Gastrocnemius medialis (tissue), 4 donors: Measurements from ENCODE around the gene LMCD1. TPM values are rescaled to one million over a fixed set of nuclear protein-coding genes. Genes with fewer than 3 reads are reported as not detected.

Experiments
- ATAC-seq, 2 donors: fragments of 150-250 bp; one replicate each; pipeline ENCODE4 v1.9.1; 2016
- DNase-seq, 2 donors: peaks; one replicate each; pipeline ENCODE4 v3.0.0-alpha.2; 2019
- H3K27ac ChIP-seq, 4 donors: fragments of 200-600 bp; sonication (generic); 1 replicate in 1 of 4; 2 replicates in 3 of 4; pipeline ENCODE4 v1.5.1; 2016 to 2018; ENCODE audit warnings: mild to moderate bottlenecking in 2 of 4, moderate library complexity in 1 of 4
- H3K27me3 ChIP-seq, 3 donors: fragments of 200-600 bp; sonication (generic) in 2 of 3; 1 replicate in 1 of 3; 2 replicates in 2 of 3; pipeline versions ENCODE4 v1.5.1 to v1.6.0; 2016 to 2019; ENCODE audit warnings: mild to moderate bottlenecking in 1 of 3, moderate library complexity in 1 of 3
- H3K36me3 ChIP-seq, 2 donors: fragments of 200-600 bp; sonication (generic) in 1 of 2; one replicate each; pipeline ENCODE4 v1.5.1; 2017 to 2018
- H3K4me1 ChIP-seq, 2 donors: fragments of 200-600 bp; sonication (generic) in 1 of 2; one replicate each; pipeline ENCODE4 v1.5.1; 2016 to 2017; ENCODE audit warnings: mild to moderate bottlenecking in 2 of 2
- H3K4me3 ChIP-seq, 4 donors: fragments of 200-600 bp; sonication (generic) in 3 of 4; 1 replicate in 1 of 4; 2 replicates in 3 of 4; pipeline ENCODE4 v1.5.1; 2016 to 2019; ENCODE audit warnings: mild to moderate bottlenecking in 2 of 4
- H3K9me3 ChIP-seq, 3 donors: fragments of 200-600 bp; sonication (generic) in 2 of 3; 1 replicate in 1 of 3; 2 replicates in 2 of 3; pipeline ENCODE4 v1.5.1; 2016 to 2019
- CTCF ChIP-seq, 5 experiments: fragments of 450-650 bp in 3 of 5; fragments of 200-600 bp in 2 of 5; sonication (generic) in 2 of 5; IDR thresholded peaks in 4 of 5; conservative IDR thresholded peaks in 1 of 5; 1 replicate in 4 of 5; 2 replicates in 1 of 5; pipeline ENCODE4 v1.5.1; 2016 to 2019; ENCODE audit warnings: antibody characterized with exemption in 5 of 5, mild to moderate bottlenecking in 3 of 5, moderate library complexity in 3 of 5
- POLR2A ChIP-seq, 2 donors: fragments of 450-650 bp; IDR thresholded peaks; one replicate each; pipeline ENCODE4 v1.6.1; 2017; ENCODE audit warnings: antibody characterized with exemption in 2 of 2, mild to moderate bottlenecking in 2 of 2, moderate library complexity in 2 of 2
- in situ Hi-C, 4 donors: fragments of 200-750 bp; cut with MboI; loops; one replicate each; pipeline versions ENCODE4 v1.15.0 to v1.8.0; 2017; ENCODE audit warnings: low sequenced_read_pairs in 4 of 4
- intact Hi-C: fragments of 100-400 bp; cut with DNase I; formaldehyde crosslinking; loops from one replicate; pipeline ENCODE4 v1.15.1; 2023; ENCODE audit warnings: low total_unique reads
- total RNA-seq, 4 donors: library from RNA; depleted of rRNA; stranded (reverse); fragments of >200 nt; gene quantifications; one replicate each; pipeline versions ENCODE4 v1.1.0 to v1.2.3, GENCODE V29; 2016

The LMCD1 gene
- total RNA-seq, 4 donors from 2014 or later: 96.0 to 581 (median 167) TPM

GRCh38 chr3:8552223-8552762 is 50.7 kb downstream of the LMCD1 start:
- DNase-seq (no peak), ATAC-seq (peak; percentile 21 to 31)
- intact Hi-C loops (no loop called here), in situ Hi-C loops (no loop called here)
- Histone ChIP-seq H3K27ac (peak overlapping the region; percentile 75 to 93 (median 80)), H3K4me1 (peaks cover 71 to 81% of the 10 kb centered on the region in 2 donors), H3K27me3 (no peaks in the 10 kb centered on the region), H3K4me3 (no peak overlapping the region), H3K9me3 (no peaks in the 10 kb centered on the region), H3K36me3 (peaks cover 0 to 47% of the 10 kb centered on the region in 2 donors)
- TF ChIP-seq CTCF (IDR thresholded peaks at IDR 0.05 in 4 of 5, conservative IDR thresholded peaks at IDR 0.05 in 1 of 5) (no peak), POLR2A (IDR thresholded peaks at IDR 0.05) (no peak)

DNA sequence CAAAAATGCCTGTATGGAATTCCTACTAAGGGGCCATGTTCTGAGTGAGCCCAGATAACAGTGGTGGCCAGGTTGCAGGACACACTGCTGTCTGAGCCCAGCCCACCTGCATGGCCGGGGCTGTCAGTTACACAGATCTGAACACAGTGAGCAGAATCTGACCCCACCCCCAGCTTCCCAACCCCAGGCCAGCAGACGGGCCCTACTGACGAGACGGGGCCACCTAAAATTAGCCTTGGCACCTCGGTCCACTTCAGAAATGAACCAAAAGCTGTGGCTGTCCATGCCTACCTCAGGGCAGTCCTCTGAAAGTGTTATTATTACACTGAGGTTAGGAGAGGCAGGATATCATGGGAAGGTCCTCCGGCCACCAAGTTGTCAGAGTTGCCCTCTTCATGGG is 51.8 kb downstream of the LMCD1 start:
- Histone ChIP-seq H3K4me1 (peaks cover 82 to 92% of the 10 kb centered on the region in 2 donors), H3K36me3 (peaks cover 0 to 48% of the 10 kb centered on the region in 2 donors), H3K27me3 (no peaks in the 10 kb centered on the region), H3K4me3 (no peak overlapping the region), H3K9me3 (no peaks in the 10 kb centered on the region), H3K27ac (peak overlapping the region; percentile 75 to 93 (median 80))
- in situ Hi-C loops (no loop called here), intact Hi-C loops (no loop called here)
- peak; percentile 19 to 53 for ATAC-seq
- TF ChIP-seq POLR2A (IDR thresholded peaks at IDR 0.05) (no peak), CTCF (IDR thresholded peaks at IDR 0.05 in 4 of 5, conservative IDR thresholded peaks at IDR 0.05 in 1 of 5) (no peak)
- peak in 1 of 2 donors; percentile 73 for DNase-seq

DNA sequence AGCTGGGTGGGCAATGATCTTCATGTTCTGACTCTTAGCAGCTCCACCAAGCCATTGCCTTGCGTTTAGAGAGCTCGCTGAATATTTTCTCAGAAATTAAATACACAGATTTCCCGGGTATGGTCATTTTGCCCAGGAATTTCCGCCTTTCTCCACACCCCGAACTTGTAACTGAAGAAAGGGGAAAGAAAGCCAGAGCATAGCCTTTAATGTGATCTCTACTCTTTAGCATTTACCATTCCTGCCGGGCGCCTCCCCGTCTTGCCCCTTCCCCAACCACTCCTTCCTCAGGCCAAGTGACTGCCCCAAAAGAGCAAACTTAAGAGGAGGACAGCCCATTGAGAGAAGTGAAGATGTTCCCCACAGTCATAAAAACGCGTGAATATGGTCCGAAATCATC is 53.1 kb downstream of the LMCD1 start:
- intact Hi-C loops: no loop called here

GRCh38 chr3:8555113-8555661 is 53.6 kb downstream of the LMCD1 start:
- peaks cover 88 to 100% of the 10 kb centered on the region in 2 donors for H3K4me1 ChIP-seq
- DNase-seq: peak in 1 of 2 donors; percentile 63

More for the DNA sequence above, 53.1 kb downstream of the LMCD1 start:
- H3K9me3 ChIP-seq: no peaks in the 10 kb centered on the region
- no peak for ATAC-seq
- H3K27ac ChIP-seq: peak overlapping the region; percentile 75 to 93 (median 80)
- no peak for DNase-seq
- H3K4me1 ChIP-seq: peaks cover 85 to 100% of the 10 kb centered on the region in 2 donors
- H3K4me3 ChIP-seq: peak overlapping the region in 1 of 4 donors; percentile 9
- H3K27me3 ChIP-seq: no peaks in the 10 kb centered on the region
- in situ Hi-C loops: no loop called here
- H3K36me3 ChIP-seq: peaks cover 0 to 41% of the 10 kb centered on the region in 2 donors
- no peak for TF ChIP-seq CTCF (IDR thresholded peaks at IDR 0.05 in 4 of 5, conservative IDR thresholded peaks at IDR 0.05 in 1 of 5)
- no peak for TF ChIP-seq POLR2A (IDR thresholded peaks at IDR 0.05)

More at GRCh38 chr3:8555113-8555661, 53.6 kb downstream of the LMCD1 start:
- peak overlapping the region in 1 of 4 donors; percentile 9 for H3K4me3 ChIP-seq
- ATAC-seq: peak in 1 of 2 donors; percentile 35
- H3K9me3 ChIP-seq: no peaks in the 10 kb centered on the region
- H3K27ac ChIP-seq: peak overlapping the region; percentile 75 to 93 (median 80)
- H3K36me3 ChIP-seq: peaks cover 0 to 39% of the 10 kb centered on the region in 2 donors
- TF ChIP-seq POLR2A (IDR thresholded peaks at IDR 0.05): no peak
- no peak for TF ChIP-seq CTCF (IDR thresholded peaks at IDR 0.05 in 4 of 5, conservative IDR thresholded peaks at IDR 0.05 in 1 of 5)
- no peaks in the 10 kb centered on the region for H3K27me3 ChIP-seq
- in situ Hi-C loops (no loop called here), intact Hi-C loops (no loop called here)
